Measurements from ENCODE around the gene ZNF619. TPM values are rescaled to one million over a fixed set of nuclear protein-coding genes. Genes with fewer than 3 reads are reported as not detected.
A peak's percentile ranks its signal among the peaks of the same experiment; 100 is the strongest.

ZNF619 gene
- total and polyA plus RNA-seq, 7 experiments from 2014 or later = 2.9 to 13.9 (median 6.2) TPM

GRCh38 chr3:40524222-40524567, 47.3 kb downstream of the ZNF619 start:
- Histone ChIP-seq H3K27ac (ENCODE audit: low read depth, low read length) (peak overlapping the region; percentile 81), H3K4me3 (ENCODE audit: low read length) (peak overlapping the region; percentile 69), H3K36me3 (ENCODE audit: control insufficient read depth in 2 of 3, insufficient read depth in 3 of 3, low read length in 3 of 3) (peaks cover 0 to 3% (median 0%) of the 10 kb centered on the region in 3 experiments), H3K9me3 (ENCODE audit: control insufficient read depth in 2 of 3, low read length in 3 of 3) (no peaks in the 10 kb centered on the region), H3K4me1 (ENCODE audit: control insufficient read depth in 2 of 2, insufficient read depth in 2 of 2, low read length in 2 of 2) (peaks cover 0 to 15% of the 10 kb centered on the region in 2 donors), H3K27me3 (ENCODE audit: control insufficient read depth in 2 of 2, insufficient read depth in 2 of 2, low read length in 2 of 2) (no peaks in the 10 kb centered on the region)
- H3K27ac Mint-ChIP-seq = peak overlapping the region; percentile 91 to 98 (median 96)
- peaks cover 11 to 34% (median 24%) of the 10 kb centered on the region in 5 donors for H3K36me3 Mint-ChIP-seq
- ChIA-PET POLR2A (interaction anchor here (0.8 to 4.3 kb wide), 10 partner anchors 19 to 71 kb away, joined by 3 to 37 read pairs (median 6); partner anchors contain the start of genes RPL14, ZNF619 and ZNF620), CTCF (interaction anchor here (0.7 kb wide), 1 partner anchor 70 kb away, joined by 3 read pairs; no protein-coding TSS in a partner anchor)
- no peaks in the 10 kb centered on the region for H3K27me3 Mint-ChIP-seq
- H3K4me3 Mint-ChIP-seq = peak overlapping the region; percentile 85 to 97 (median 96)
- H3K9me3 Mint-ChIP-seq = peaks cover 0 to 1% (median 0%) of the 10 kb centered on the region in 11 donors
- intact Hi-C loops (cut with micrococcal nuclease) = loop anchor here (1.0 to 10.0 kb wide), 10 partner anchors 18 to 1491 kb away; partner anchors contain the start of genes EIF1B (in 2 of the 2), RPL14 (in 2 of the 2), ULK4 (in 2 of the 2) and ZNF619 (in 2 of the 2)
- ATAC-seq = no peak
- DNase-seq = no peak
- peaks cover 17 to 39% (median 27%) of the 10 kb centered on the region in 7 donors for H3K4me1 Mint-ChIP-seq

GRCh38 chr3:40524568-40525285, 47.8 kb downstream of the ZNF619 start, which contains the start of gene ZNF621:
Gene ZNF621, plus strand, starts transcription at chr3:40524960. Its CDS starts 881 bp downstream, at chr3:40525841.
- H3K36me3 Mint-ChIP-seq = peaks cover 15 to 39% (median 26%) of the 10 kb centered on the region in 5 donors
- ATAC-seq = peak; percentile 99
- CTCF ChIA-PET = no interaction called here

GRCh38 chr3:40528426-40528825, 51.5 kb downstream of the ZNF619 start:
- ATAC-seq (no peak), DNase-seq (no peak)
- intact Hi-C loops (cut with micrococcal nuclease) = loop anchor here (10.0 kb wide), 2 partner anchors 1474 to 1486 kb away; partner anchors contain the start of genes SCN11A (in 1 of the 2) and WDR48 (in 1 of the 2)
- Mint-ChIP-seq H3K4me3 (no peak overlapping the region), H3K36me3 (peaks cover 42 to 71% (median 63%) of the 10 kb centered on the region in 5 donors), H3K27ac (no peak overlapping the region), H3K9me3 (peaks cover 4 to 23% (median 12%) of the 10 kb centered on the region in 11 donors), H3K4me1 (peaks cover 17 to 37% (median 27%) of the 10 kb centered on the region in 7 donors), H3K27me3 (no peaks in the 10 kb centered on the region)
- Histone ChIP-seq H3K27ac (ENCODE audit: low read depth, low read length) (no peak overlapping the region), H3K9me3 (ENCODE audit: control insufficient read depth in 2 of 3, low read length in 3 of 3) (no peaks in the 10 kb centered on the region), H3K4me3 (ENCODE audit: low read length) (no peak overlapping the region), H3K27me3 (ENCODE audit: control insufficient read depth in 2 of 2, insufficient read depth in 2 of 2, low read length in 2 of 2) (no peaks in the 10 kb centered on the region), H3K36me3 (ENCODE audit: control insufficient read depth in 2 of 3, insufficient read depth in 3 of 3, low read length in 3 of 3) (peaks cover 5 to 42% (median 13%) of the 10 kb centered on the region in 3 experiments), H3K4me1 (ENCODE audit: control insufficient read depth in 2 of 2, insufficient read depth in 2 of 2, low read length in 2 of 2) (peaks cover 0 to 15% of the 10 kb centered on the region in 2 donors)
- ChIA-PET CTCF (no interaction called here), POLR2A (no interaction called here)

More at GRCh38 chr3:40524568-40525285, 47.8 kb downstream of the ZNF619 start, which contains the start of gene ZNF621:
- Mint-ChIP-seq H3K4me3 (peak within 1 kb of the TSS; percentile 85 to 97 (median 96)), H3K9me3 (no peaks in the 10 kb centered on the region), H3K27me3 (no peaks in the 10 kb centered on the region), H3K4me1 (peaks cover 17 to 39% (median 27%) of the 10 kb centered on the region in 7 donors), H3K27ac (peak within 1 kb of the TSS; percentile 91 to 98 (median 97))
- DNase-seq = peak; percentile 43 to 90 (median 73)
- peaks cover 0 to 15% of the 10 kb centered on the region in 2 donors for H3K4me1 ChIP-seq (ENCODE audit: control insufficient read depth in 2 of 2, insufficient read depth in 2 of 2, low read length in 2 of 2)
- peak within 1 kb of the TSS; percentile 69 for H3K4me3 ChIP-seq (ENCODE audit: low read length)
- H3K9me3 ChIP-seq (ENCODE audit: control insufficient read depth in 2 of 3, low read length in 3 of 3) = no peaks in the 10 kb centered on the region
- H3K27me3 ChIP-seq (ENCODE audit: control insufficient read depth in 2 of 2, insufficient read depth in 2 of 2, low read length in 2 of 2) = no peaks in the 10 kb centered on the region
- H3K27ac ChIP-seq (ENCODE audit: low read depth, low read length) = peak within 1 kb of the TSS; percentile 81
- peaks cover 0 to 7% (median 0%) of the 10 kb centered on the region in 3 experiments for H3K36me3 ChIP-seq (ENCODE audit: control insufficient read depth in 2 of 3, insufficient read depth in 3 of 3, low read length in 3 of 3)
- intact Hi-C loops (cut with micrococcal nuclease) = loop anchor here (1.0 to 10.0 kb wide), 10 partner anchors 18 to 1490 kb away; partner anchors contain the start of genes EIF1B (in 2 of the 2), RPL14 (in 2 of the 2), ULK4 (in 2 of the 2) and ZNF619 (in 2 of the 2)
- POLR2A ChIA-PET = interaction anchor here (0.9 to 4.3 kb wide), 10 partner anchors 19 to 217 kb away, joined by 3 to 37 read pairs (median 6); partner anchors contain the start of genes RPL14, ZNF619 and ZNF620

GRCh38 chr3:40532252-40532651, 55.3 kb downstream of the ZNF619 start:
- POLR2A ChIA-PET = interaction anchor here (0.7 kb wide), 1 partner anchor 658 kb away, joined by 3 read pairs; no protein-coding TSS in a partner anchor
- no peaks in the 10 kb centered on the region for H3K27me3 Mint-ChIP-seq
- intact Hi-C loops (cut with micrococcal nuclease) = no loop called here

GRCh38 chr3:40534283-40534682, 57.4 kb downstream of the ZNF619 start:
- H3K9me3 Mint-ChIP-seq = peaks cover 13 to 69% (median 30%) of the 10 kb centered on the region in 11 donors
- Histone ChIP-seq H3K36me3 (ENCODE audit: control insufficient read depth in 2 of 3, insufficient read depth in 3 of 3, low read length in 3 of 3) (peaks cover 5 to 70% (median 13%) of the 10 kb centered on the region in 3 experiments), H3K9me3 (ENCODE audit: control insufficient read depth in 2 of 3, low read length in 3 of 3) (peaks cover 0 to 17% (median 0%) of the 10 kb centered on the region in 3 experiments), H3K27me3 (ENCODE audit: control insufficient read depth in 2 of 2, insufficient read depth in 2 of 2, low read length in 2 of 2) (no peaks in the 10 kb centered on the region), H3K27ac (ENCODE audit: low read depth, low read length) (no peak overlapping the region), H3K4me1 (ENCODE audit: control insufficient read depth in 2 of 2, insufficient read depth in 2 of 2, low read length in 2 of 2) (no peaks in the 10 kb centered on the region), H3K4me3 (ENCODE audit: low read length) (no peak overlapping the region)
- ChIA-PET CTCF (interaction anchor here (0.7 kb wide), 1 partner anchor 50 kb away, joined by 3 read pairs; no protein-coding TSS in a partner anchor), POLR2A (interaction anchor here (0.6 to 0.7 kb wide), 3 partner anchors 60 to 1544 kb away, joined by 4 to 5 read pairs (median 5); no protein-coding TSS in a partner anchor)
- no peak overlapping the region for H3K4me3 Mint-ChIP-seq
- intact Hi-C loops (cut with micrococcal nuclease) = no loop called here
- H3K36me3 Mint-ChIP-seq = peaks cover 58 to 94% (median 89%) of the 10 kb centered on the region in 5 donors
- H3K27ac Mint-ChIP-seq = no peak overlapping the region
- no peak for ATAC-seq
- no peaks in the 10 kb centered on the region for H3K27me3 Mint-ChIP-seq
- no peak for DNase-seq
- H3K4me1 Mint-ChIP-seq = peaks cover 0 to 3% (median 0%) of the 10 kb centered on the region in 7 donors

More at GRCh38 chr3:40532252-40532651, 55.3 kb downstream of the ZNF619 start:
- no peak for DNase-seq
- CTCF ChIA-PET = no interaction called here
- H3K4me1 Mint-ChIP-seq = peaks cover 0 to 11% (median 6%) of the 10 kb centered on the region in 7 donors
- H3K27ac ChIP-seq (ENCODE audit: low read depth, low read length) = no peak overlapping the region
- peaks cover 9 to 49% (median 19%) of the 10 kb centered on the region in 11 donors for H3K9me3 Mint-ChIP-seq
- H3K4me3 ChIP-seq (ENCODE audit: low read length) = no peak overlapping the region
- peaks cover 0 to 4% (median 0%) of the 10 kb centered on the region in 3 experiments for H3K9me3 ChIP-seq (ENCODE audit: control insufficient read depth in 2 of 3, low read length in 3 of 3)
- H3K36me3 Mint-ChIP-seq = peaks cover 52 to 93% (median 90%) of the 10 kb centered on the region in 5 donors
- H3K36me3 ChIP-seq (ENCODE audit: control insufficient read depth in 2 of 3, insufficient read depth in 3 of 3, low read length in 3 of 3) = peaks cover 5 to 64% (median 13%) of the 10 kb centered on the region in 3 experiments
- no peak overlapping the region for H3K27ac Mint-ChIP-seq
- no peaks in the 10 kb centered on the region for H3K4me1 ChIP-seq (ENCODE audit: control insufficient read depth in 2 of 2, insufficient read depth in 2 of 2, low read length in 2 of 2)
- H3K27me3 ChIP-seq (ENCODE audit: control insufficient read depth in 2 of 2, insufficient read depth in 2 of 2, low read length in 2 of 2) = no peaks in the 10 kb centered on the region
- no peak for ATAC-seq
- H3K4me3 Mint-ChIP-seq = no peak overlapping the region

All from naive thymus-derived CD4-positive, alpha-beta T cell (primary cell).